Ishikawa (cell line): ENCODE data around the gene NOL6.

Experiments used
- CEBPB ChIP-seq: IDR thresholded peaks from 2 replicates; pipeline ENCODE4 v1.6.1; 2012
- CREB1 ChIP-seq: IDR thresholded peaks from 2 replicates; pipeline ENCODE4 v1.6.1; 2012; ENCODE audit warnings: low read depth
- EGR1 ChIP-seq: IDR thresholded peaks from 2 replicates; pipeline ENCODE4 v1.6.1; 2012
- EP300 ChIP-seq: IDR thresholded peaks from 2 replicates; pipeline ENCODE4 v1.6.1; 2012; ENCODE audit warnings: borderline replicate concordance
- FOXM1 ChIP-seq: IDR thresholded peaks from 2 replicates; pipeline ENCODE4 v1.6.1; 2012; ENCODE audit warnings: low read depth, borderline replicate concordance
- NFIC ChIP-seq: IDR thresholded peaks from 2 replicates; pipeline ENCODE4 v1.6.1; 2012
- RAD21 ChIP-seq: IDR thresholded peaks from 2 replicates; pipeline ENCODE4 v1.6.1; 2012; ENCODE audit warnings: low read depth
- TAF1 ChIP-seq: IDR thresholded peaks from 2 replicates; pipeline ENCODE4 v1.6.1; 2012; ENCODE audit warnings: low read depth, mild to moderate bottlenecking
- TCF12 ChIP-seq: IDR thresholded peaks from 2 replicates; pipeline ENCODE4 v1.6.1; 2012; ENCODE audit warnings: low read depth
- TEAD4 ChIP-seq: IDR thresholded peaks from 2 replicates; pipeline ENCODE4 v1.6.1; 2012
- YY1 ChIP-seq: IDR thresholded peaks from 2 replicates; pipeline ENCODE4 v1.6.1; 2012; ENCODE audit warnings: low read depth
- ZBTB7A ChIP-seq: IDR thresholded peaks from 2 replicates; pipeline ENCODE4 v1.6.1; 2012; ENCODE audit warnings: low read depth
- TF ChIP-seq, protein P1 (sequence below): IDR thresholded peaks from 2 replicates; pipeline ENCODE4 v1.6.1; 2012
- TF ChIP-seq, protein P2 (sequence below): IDR thresholded peaks from 2 replicates; pipeline ENCODE4 v1.6.1; 2012
- TF ChIP-seq, protein P3 (sequence below): IDR thresholded peaks from 2 replicates; pipeline ENCODE4 v1.6.1; 2012; ENCODE audit warnings: low read depth, mild to moderate bottlenecking

Gene NOL6

DNA sequence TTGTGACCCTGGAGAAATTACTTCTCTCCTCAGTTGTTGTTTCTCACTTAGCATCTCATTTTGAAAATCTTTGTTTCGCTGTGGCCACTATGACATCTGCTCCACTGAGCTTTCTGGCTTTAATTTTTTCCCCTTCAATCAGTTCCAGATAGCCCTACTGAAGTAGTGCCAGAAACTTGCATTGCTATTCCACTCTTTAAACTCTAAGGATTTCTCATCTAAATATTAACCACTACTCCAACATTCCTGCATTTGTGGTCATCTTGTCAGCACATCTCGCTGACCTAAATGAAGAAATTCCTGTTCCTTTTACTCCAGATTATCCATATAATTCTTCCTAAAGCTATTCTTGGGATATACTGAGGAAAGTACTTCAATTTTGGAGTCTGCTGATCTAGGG is 15.3 kb upstream of the NOL6 start:
- TF ChIP-seq, protein P1, sequence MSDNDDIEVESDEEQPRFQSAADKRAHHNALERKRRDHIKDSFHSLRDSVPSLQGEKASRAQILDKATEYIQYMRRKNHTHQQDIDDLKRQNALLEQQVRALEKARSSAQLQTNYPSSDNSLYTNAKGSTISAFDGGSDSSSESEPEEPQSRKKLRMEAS, result no peak
- TF ChIP-seq TCF12 (no peak), NFIC (no peak), YY1 (no peak), CEBPB (no peak), EP300 (no peak), EGR1 (no peak), RAD21 (no peak), TEAD4 (no peak), CREB1 (no peak), TAF1 (no peak), ZBTB7A (no peak), FOXM1 (no peak)
- TF ChIP-seq, protein P2, sequence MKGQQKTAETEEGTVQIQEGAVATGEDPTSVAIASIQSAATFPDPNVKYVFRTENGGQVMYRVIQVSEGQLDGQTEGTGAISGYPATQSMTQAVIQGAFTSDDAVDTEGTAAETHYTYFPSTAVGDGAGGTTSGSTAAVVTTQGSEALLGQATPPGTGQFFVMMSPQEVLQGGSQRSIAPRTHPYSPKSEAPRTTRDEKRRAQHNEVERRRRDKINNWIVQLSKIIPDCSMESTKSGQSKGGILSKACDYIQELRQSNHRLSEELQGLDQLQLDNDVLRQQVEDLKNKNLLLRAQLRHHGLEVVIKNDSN, result no peak
- TF ChIP-seq, protein P3, sequence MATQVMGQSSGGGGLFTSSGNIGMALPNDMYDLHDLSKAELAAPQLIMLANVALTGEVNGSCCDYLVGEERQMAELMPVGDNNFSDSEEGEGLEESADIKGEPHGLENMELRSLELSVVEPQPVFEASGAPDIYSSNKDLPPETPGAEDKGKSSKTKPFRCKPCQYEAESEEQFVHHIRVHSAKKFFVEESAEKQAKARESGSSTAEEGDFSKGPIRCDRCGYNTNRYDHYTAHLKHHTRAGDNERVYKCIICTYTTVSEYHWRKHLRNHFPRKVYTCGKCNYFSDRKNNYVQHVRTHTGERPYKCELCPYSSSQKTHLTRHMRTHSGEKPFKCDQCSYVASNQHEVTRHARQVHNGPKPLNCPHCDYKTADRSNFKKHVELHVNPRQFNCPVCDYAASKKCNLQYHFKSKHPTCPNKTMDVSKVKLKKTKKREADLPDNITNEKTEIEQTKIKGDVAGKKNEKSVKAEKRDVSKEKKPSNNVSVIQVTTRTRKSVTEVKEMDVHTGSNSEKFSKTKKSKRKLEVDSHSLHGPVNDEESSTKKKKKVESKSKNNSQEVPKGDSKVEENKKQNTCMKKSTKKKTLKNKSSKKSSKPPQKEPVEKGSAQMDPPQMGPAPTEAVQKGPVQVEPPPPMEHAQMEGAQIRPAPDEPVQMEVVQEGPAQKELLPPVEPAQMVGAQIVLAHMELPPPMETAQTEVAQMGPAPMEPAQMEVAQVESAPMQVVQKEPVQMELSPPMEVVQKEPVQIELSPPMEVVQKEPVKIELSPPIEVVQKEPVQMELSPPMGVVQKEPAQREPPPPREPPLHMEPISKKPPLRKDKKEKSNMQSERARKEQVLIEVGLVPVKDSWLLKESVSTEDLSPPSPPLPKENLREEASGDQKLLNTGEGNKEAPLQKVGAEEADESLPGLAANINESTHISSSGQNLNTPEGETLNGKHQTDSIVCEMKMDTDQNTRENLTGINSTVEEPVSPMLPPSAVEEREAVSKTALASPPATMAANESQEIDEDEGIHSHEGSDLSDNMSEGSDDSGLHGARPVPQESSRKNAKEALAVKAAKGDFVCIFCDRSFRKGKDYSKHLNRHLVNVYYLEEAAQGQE, result no peak

DNA sequence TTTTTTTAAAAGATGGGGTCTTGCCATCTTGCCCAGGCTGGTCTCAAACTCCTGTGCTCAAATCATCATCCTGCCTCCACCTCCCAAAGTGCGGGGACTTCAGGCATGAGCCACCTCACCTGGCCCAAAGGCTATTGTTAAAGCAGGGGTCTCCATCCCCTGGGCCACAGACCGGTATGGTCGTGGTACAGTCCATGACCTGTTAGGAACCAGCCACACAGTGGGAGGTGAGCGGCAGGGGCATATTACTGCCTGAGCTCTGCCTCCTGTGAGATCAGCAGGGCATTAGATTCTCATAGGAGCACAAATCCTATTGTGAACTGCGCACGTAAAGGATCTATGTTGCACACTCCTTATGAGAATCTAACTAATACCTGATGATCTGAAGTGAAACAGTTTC is 7.3 kb upstream of the NOL6 start:
- TF ChIP-seq, protein P3, result no peak
- TF ChIP-seq EGR1, result no peak
- TF ChIP-seq, protein P2, result no peak
- no peak for TF ChIP-seq ZBTB7A
- TF ChIP-seq, protein P1, result no peak

DNA sequence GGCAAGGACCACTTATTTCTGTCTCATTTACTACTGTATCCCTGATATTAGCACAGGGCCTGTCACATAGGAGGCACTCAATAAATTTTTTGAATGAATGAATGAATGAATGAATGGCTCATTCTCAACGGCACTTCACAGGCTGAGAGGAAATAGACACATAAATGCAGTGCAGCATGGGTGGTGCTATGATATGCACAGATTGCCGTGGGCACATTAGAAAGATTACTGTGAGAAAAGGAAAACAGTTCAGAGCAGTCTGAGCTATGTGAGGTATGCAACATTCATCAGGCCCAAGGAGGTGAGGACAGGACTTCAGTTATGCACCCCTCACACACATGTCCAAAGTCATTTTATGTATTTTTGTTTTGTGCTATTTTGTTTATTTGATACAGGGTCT is 6.4 kb upstream of the NOL6 start:
- TF ChIP-seq, protein P1, result no peak
- TF ChIP-seq RAD21 (no peak), TCF12 (no peak)

DNA sequence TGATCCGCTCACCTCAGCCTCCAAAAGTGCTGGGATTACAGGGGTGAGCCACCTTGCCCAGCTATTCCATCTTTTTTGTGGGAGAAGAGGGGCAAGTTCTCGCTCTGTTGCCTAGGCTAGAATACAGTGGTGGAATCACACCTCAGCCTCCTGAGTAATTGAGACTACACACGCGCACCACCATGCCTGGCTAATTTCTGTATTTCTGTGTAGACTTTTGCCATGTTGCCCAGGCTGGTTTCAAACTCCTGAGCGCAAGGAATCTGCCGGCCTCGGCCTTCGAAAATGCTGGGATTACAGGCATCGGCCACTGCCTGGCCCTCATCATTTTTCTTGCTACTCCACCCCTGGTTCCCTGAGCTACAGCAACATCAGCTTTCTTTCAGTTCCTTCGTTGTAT is 2.8 kb upstream of the NOL6 start:
- TF ChIP-seq ZBTB7A (no peak), CEBPB (no peak), TAF1 (no peak), RAD21 (no peak), EP300 (no peak), YY1 (no peak), NFIC (no peak), TEAD4 (no peak)
- TF ChIP-seq, protein P3, result no peak

DNA sequence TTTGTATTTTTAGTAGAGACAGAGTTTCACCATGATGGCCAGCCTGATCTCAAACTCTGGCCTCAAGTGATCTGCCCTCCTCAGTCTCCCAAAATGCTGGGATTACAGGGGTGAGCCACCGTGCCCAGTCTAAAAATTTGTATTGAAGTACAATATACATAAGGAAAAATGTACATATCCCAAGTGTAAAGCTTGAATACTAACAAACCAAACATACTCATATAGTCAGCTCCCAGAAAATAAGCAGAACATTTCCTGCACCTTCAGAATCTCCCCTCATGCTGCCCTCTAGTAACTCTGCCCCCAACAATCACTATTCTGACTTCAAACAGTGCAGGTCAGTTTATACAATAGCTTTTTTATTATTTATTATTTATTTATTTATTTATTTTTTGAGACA is 1.6 kb upstream of the NOL6 start:
- TF ChIP-seq, protein P2, result no peak
- TF ChIP-seq RAD21 (no peak), CREB1 (no peak), TEAD4 (no peak)
